GM06990 (cell line): ENCODE measurements around the gene SLMAP.

ENCODE experiments used
- DNase-seq: peaks from one replicate; pipeline ENCODE4 v3.0.0-alpha.2; 2011; ENCODE audit not compliant: insufficient read length; ENCODE audit errors: extremely low read depth
- H3K27me3 ChIP-seq: replicated peaks from 2 replicates; pipeline ENCODE4 v1.6.0; 2011; ENCODE audit warnings: low read length; ENCODE audit not compliant: control insufficient read depth, insufficient read depth
- H3K36me3 ChIP-seq: 2 replicates; pipeline ENCODE4 v1.5.1; 2011; ENCODE audit warnings: low read length; ENCODE audit not compliant: control insufficient read depth, insufficient read depth
- H3K4me3 ChIP-seq: replicated peaks from 2 replicates; pipeline ENCODE4 v1.5.1; 2011; ENCODE audit warnings: low read depth, mild to moderate bottlenecking, control low read depth, low read length
- CTCF ChIP-seq: IDR thresholded peaks from 2 replicates; pipeline ENCODE4 v1.5.1; 2011; ENCODE audit warnings: low read length, control low read depth, mild to moderate bottlenecking, inconsistent platforms; ENCODE audit not compliant: insufficient read depth, poor library complexity, severe bottlenecking

Gene SLMAP

GRCh38 chr3:57943525-57944495 lies 187.7 kb downstream of the SLMAP start:
- no peak for DNase-seq
- TF ChIP-seq CTCF, result no peak
- Histone ChIP-seq H3K27me3 (no peaks in the 10 kb centered on the region), H3K36me3 (no peaks in the 10 kb centered on the region), H3K4me3 (no peak overlapping the region)

GRCh38 chr3:57946970-57947381 lies 190.9 kb downstream of the SLMAP start:
- Histone ChIP-seq H3K4me3 (no peak overlapping the region), H3K36me3 (no peaks in the 10 kb centered on the region), H3K27me3 (no peaks in the 10 kb centered on the region)
- TF ChIP-seq CTCF, result no peak
- DNase-seq, result no peak

- Histone ChIP-seq H3K4me3 (no peak overlapping the region), H3K27me3 (no peaks in the 10 kb centered on the region), H3K36me3 (no peaks in the 10 kb centered on the region)
- no peak for TF ChIP-seq CTCF
- no peak for DNase-seq
Measured at GRCh38 chr3:57948080-57948671, 192.1 kb downstream of the SLMAP start.

GRCh38 chr3:57948781-57949242 lies 192.7 kb downstream of the SLMAP start:
- Histone ChIP-seq H3K36me3 (no peaks in the 10 kb centered on the region), H3K27me3 (no peaks in the 10 kb centered on the region), H3K4me3 (no peak overlapping the region)
- TF ChIP-seq CTCF, result no peak
- no peak for DNase-seq

GRCh38 chr3:57949344-57949743 lies 193.2 kb downstream of the SLMAP start:
- no peak overlapping the region for H3K4me3 ChIP-seq
- H3K36me3 ChIP-seq, result no peaks in the 10 kb centered on the region
- TF ChIP-seq CTCF, result no peak
- DNase-seq, result no peak
- H3K27me3 ChIP-seq, result no peaks in the 10 kb centered on the region
